Ishikawa (cell line): ENCODE results near the gene CELSR1.

Experiments
- CEBPB ChIP-seq: IDR thresholded peaks from 2 replicates; pipeline ENCODE4 v1.6.1; 2012
- CREB1 ChIP-seq: IDR thresholded peaks from 2 replicates; pipeline ENCODE4 v1.6.1; 2012; ENCODE audit warnings: low read depth
- EGR1 ChIP-seq: IDR thresholded peaks from 2 replicates; pipeline ENCODE4 v1.6.1; 2012
- EP300 ChIP-seq: IDR thresholded peaks from 2 replicates; pipeline ENCODE4 v1.6.1; 2012; ENCODE audit warnings: borderline replicate concordance
- FOXM1 ChIP-seq: IDR thresholded peaks from 2 replicates; pipeline ENCODE4 v1.6.1; 2012; ENCODE audit warnings: low read depth, borderline replicate concordance
- NFIC ChIP-seq: IDR thresholded peaks from 2 replicates; pipeline ENCODE4 v1.6.1; 2012
- RAD21 ChIP-seq: IDR thresholded peaks from 2 replicates; pipeline ENCODE4 v1.6.1; 2012; ENCODE audit warnings: low read depth
- TAF1 ChIP-seq: IDR thresholded peaks from 2 replicates; pipeline ENCODE4 v1.6.1; 2012; ENCODE audit warnings: low read depth, mild to moderate bottlenecking
- TCF12 ChIP-seq: IDR thresholded peaks from 2 replicates; pipeline ENCODE4 v1.6.1; 2012; ENCODE audit warnings: low read depth
- TEAD4 ChIP-seq: IDR thresholded peaks from 2 replicates; pipeline ENCODE4 v1.6.1; 2012
- YY1 ChIP-seq: IDR thresholded peaks from 2 replicates; pipeline ENCODE4 v1.6.1; 2012; ENCODE audit warnings: low read depth
- ZBTB7A ChIP-seq: IDR thresholded peaks from 2 replicates; pipeline ENCODE4 v1.6.1; 2012; ENCODE audit warnings: low read depth
- TF ChIP-seq, protein P1 (sequence below): IDR thresholded peaks from 2 replicates; pipeline ENCODE4 v1.6.1; 2012; ENCODE audit warnings: low read depth, mild to moderate bottlenecking
- TF ChIP-seq, protein P2 (sequence below): IDR thresholded peaks from 2 replicates; pipeline ENCODE4 v1.6.1; 2012
- TF ChIP-seq, protein P3 (sequence below): IDR thresholded peaks from 2 replicates; pipeline ENCODE4 v1.6.1; 2012

Gene CELSR1

DNA sequence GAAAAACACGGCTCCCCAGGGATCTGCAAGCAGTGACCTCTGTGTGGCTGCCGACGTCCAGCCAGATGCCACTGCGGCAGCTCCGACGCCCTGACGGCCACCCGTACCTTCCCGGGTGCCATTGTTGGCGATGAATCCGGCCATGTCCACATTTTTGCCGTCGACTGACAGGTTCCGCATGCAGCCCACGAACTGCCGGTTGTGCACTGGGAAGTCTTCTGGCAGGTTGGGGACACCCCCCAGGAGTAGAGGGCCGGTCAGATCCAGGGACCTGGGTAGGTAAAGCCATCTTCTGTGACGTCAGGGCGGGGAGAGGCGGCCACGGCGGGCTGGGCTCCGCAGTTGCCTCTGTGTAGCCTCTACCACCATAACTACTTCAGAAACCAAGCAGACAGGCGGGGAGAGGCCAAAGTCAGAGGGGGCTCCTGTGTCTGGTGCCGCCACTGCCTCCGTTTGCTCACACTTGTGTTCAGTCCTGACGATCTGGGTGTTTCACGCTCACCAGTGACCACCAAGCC is 127.1 kb downstream of the CELSR1 start:
- TF ChIP-seq NFIC (no peak), YY1 (no peak), EP300 (no peak), EGR1 (no peak), TCF12 (no peak), FOXM1 (no peak), TAF1 (no peak), CREB1 (no peak), CEBPB (no peak)
- TF ChIP-seq, protein P1, sequence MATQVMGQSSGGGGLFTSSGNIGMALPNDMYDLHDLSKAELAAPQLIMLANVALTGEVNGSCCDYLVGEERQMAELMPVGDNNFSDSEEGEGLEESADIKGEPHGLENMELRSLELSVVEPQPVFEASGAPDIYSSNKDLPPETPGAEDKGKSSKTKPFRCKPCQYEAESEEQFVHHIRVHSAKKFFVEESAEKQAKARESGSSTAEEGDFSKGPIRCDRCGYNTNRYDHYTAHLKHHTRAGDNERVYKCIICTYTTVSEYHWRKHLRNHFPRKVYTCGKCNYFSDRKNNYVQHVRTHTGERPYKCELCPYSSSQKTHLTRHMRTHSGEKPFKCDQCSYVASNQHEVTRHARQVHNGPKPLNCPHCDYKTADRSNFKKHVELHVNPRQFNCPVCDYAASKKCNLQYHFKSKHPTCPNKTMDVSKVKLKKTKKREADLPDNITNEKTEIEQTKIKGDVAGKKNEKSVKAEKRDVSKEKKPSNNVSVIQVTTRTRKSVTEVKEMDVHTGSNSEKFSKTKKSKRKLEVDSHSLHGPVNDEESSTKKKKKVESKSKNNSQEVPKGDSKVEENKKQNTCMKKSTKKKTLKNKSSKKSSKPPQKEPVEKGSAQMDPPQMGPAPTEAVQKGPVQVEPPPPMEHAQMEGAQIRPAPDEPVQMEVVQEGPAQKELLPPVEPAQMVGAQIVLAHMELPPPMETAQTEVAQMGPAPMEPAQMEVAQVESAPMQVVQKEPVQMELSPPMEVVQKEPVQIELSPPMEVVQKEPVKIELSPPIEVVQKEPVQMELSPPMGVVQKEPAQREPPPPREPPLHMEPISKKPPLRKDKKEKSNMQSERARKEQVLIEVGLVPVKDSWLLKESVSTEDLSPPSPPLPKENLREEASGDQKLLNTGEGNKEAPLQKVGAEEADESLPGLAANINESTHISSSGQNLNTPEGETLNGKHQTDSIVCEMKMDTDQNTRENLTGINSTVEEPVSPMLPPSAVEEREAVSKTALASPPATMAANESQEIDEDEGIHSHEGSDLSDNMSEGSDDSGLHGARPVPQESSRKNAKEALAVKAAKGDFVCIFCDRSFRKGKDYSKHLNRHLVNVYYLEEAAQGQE = no peak
- TF ChIP-seq, protein P2, sequence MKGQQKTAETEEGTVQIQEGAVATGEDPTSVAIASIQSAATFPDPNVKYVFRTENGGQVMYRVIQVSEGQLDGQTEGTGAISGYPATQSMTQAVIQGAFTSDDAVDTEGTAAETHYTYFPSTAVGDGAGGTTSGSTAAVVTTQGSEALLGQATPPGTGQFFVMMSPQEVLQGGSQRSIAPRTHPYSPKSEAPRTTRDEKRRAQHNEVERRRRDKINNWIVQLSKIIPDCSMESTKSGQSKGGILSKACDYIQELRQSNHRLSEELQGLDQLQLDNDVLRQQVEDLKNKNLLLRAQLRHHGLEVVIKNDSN = no peak

DNA sequence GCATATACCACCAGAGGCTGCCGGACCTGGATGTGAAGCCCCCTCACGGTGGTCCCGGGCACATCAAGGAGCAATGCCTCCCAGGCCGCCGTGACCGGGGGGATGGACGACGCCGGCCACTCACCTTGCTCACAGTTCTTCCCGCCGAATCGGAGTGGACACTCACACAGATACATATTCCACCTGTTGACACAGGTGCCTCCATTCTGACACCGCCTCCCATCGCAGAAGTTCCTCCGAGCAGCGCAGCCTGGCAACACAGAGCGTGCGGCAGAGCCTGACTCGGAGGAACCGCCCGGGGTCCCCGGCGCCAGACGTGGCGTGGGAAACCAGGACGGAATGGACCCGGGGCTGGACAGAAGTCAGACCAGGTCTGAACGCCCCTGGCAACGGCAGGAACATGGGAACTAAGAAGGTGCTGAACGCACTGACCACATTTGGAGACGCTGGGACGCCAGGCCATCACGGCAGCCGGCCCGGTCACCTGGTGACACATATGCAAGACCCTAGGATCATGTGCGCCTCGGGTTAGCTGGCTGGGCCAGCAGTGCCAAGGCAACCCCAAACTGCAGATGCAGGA is 127.7 kb downstream of the CELSR1 start:
- TF ChIP-seq NFIC = no peak
- peak; percentile 31 for TF ChIP-seq ZBTB7A
- TF ChIP-seq TAF1 = no peak
- TF ChIP-seq CEBPB = no peak

DNA sequence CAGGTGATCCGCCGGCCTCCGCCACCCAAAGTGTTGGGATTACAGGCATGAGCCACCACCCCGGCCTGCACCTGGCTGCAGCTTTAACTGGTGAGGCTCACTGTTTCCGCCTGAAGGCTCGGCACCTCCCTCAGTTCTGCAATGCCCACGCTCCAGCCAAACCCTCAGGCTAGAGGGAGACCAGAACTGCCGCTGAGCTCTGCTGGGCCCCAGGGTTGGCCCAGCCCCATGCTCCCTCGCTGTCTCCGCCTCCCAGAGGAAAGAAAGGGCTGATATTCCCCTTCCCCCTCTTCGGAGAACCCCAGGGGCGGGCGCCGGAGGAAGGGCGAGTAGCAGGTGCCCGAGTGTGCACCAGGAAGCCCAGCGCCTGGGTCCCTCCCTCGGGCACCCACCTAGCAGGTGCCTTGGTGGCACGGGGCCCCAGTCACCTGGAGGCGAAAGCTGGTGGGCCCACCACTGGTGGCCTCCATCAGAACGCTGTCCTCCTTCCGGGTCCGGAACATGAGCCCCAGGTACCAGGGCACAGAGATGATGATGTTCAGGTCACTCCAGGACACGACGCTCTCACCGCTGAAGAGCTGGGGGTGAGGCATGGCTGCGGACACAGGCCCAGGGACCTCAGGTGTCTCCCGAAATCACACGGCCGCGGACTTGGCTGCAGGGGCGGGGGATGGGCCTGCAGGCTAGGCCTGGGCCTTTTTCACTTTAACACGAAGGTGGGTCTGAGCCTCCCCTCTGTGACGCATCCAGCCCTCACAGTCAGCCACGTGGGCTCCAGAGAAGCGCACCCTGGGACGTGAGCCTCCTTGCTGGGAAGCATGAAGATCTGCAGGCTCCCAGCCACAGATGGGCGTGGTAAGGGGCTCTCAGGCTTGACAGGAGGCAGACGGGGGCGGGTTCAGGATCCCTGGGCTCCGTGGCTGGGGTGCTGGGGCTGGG is 128.6 kb downstream of the CELSR1 start:
- TF ChIP-seq NFIC = peak; percentile 60
- TF ChIP-seq, protein P1 = no peak
- TF ChIP-seq RAD21 = peak; percentile 9; the same call in 1 of the 2 replicates
- TF ChIP-seq TCF12 = peak; percentile 66
- TF ChIP-seq ZBTB7A = no peak; the same call in 1 of the 2 replicates
- TF ChIP-seq YY1 = no peak
- TF ChIP-seq, protein P3, sequence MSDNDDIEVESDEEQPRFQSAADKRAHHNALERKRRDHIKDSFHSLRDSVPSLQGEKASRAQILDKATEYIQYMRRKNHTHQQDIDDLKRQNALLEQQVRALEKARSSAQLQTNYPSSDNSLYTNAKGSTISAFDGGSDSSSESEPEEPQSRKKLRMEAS = peak; percentile 92
- TF ChIP-seq, protein P2 = peak; percentile 83
- peak; percentile 67 for TF ChIP-seq EGR1
- no peak for TF ChIP-seq TAF1
- TF ChIP-seq FOXM1 = no peak
- no peak for TF ChIP-seq CREB1
- TF ChIP-seq TEAD4 = no peak; the same call in 1 of the 2 replicates
- TF ChIP-seq CEBPB = 0 out of 2 replicates have a peak, but pooled peaks have one; percentile 35
- TF ChIP-seq EP300 = peak; percentile 66

DNA sequence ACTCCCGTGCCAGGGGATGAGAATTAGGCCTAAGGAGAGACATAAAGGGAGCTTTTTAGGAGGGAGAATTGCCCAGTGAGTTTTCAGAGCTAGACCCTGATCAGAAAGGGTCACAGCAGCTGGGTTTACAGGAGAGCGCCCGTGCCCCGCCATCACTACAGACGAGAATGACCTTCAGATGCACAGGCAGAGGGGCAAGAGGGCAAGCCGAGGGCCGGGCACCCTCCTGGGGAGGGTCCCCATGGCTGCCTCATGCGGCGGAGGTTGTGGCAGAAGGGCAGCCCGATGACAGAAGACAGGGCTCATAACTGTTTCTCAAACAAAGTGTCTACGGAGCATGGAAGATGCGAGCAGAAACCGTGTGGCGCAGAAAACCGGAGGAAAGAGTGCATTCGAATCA is 129.7 kb downstream of the CELSR1 start:
- TF ChIP-seq RAD21 = no peak
- no peak for TF ChIP-seq TEAD4
- no peak for TF ChIP-seq TAF1
- TF ChIP-seq FOXM1 = no peak
- TF ChIP-seq, protein P3 = no peak
- no peak for TF ChIP-seq EP300
- no peak for TF ChIP-seq EGR1
- TF ChIP-seq CREB1 = no peak
- TF ChIP-seq, protein P2 = no peak
- no peak for TF ChIP-seq NFIC

DNA sequence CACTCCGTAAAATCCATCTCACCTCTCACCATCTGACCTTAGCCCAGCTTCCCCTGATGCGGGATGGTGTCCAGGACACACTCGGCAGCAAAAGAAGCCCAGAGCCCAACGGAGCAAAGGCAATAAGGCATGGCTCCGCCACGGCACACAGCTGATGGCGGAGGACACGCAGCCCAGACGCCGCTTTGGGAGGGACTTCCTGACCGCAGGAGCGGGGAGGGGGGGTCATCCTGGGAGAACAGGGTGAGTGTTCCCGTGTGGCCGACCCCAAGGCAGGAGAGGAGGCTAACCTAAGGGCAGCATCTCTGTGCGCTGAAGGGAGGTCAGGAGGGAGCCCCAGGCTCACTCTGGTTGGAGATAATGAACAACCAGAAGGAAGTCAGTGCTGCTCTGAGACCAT is 130.6 kb downstream of the CELSR1 start:
- no peak for TF ChIP-seq CEBPB
- TF ChIP-seq, protein P1 = no peak
- TF ChIP-seq EGR1 = no peak
- TF ChIP-seq, protein P3 = no peak
- TF ChIP-seq ZBTB7A = no peak
- no peak for TF ChIP-seq CREB1
- no peak for TF ChIP-seq EP300
- no peak for TF ChIP-seq TCF12
- TF ChIP-seq, protein P2 = no peak
- no peak for TF ChIP-seq FOXM1
- TF ChIP-seq TAF1 = no peak
- TF ChIP-seq NFIC = no peak
- TF ChIP-seq RAD21 = no peak
- TF ChIP-seq TEAD4 = no peak
